ENCODE measurements around the gene KLK1.

KLK1 gene

DNA sequence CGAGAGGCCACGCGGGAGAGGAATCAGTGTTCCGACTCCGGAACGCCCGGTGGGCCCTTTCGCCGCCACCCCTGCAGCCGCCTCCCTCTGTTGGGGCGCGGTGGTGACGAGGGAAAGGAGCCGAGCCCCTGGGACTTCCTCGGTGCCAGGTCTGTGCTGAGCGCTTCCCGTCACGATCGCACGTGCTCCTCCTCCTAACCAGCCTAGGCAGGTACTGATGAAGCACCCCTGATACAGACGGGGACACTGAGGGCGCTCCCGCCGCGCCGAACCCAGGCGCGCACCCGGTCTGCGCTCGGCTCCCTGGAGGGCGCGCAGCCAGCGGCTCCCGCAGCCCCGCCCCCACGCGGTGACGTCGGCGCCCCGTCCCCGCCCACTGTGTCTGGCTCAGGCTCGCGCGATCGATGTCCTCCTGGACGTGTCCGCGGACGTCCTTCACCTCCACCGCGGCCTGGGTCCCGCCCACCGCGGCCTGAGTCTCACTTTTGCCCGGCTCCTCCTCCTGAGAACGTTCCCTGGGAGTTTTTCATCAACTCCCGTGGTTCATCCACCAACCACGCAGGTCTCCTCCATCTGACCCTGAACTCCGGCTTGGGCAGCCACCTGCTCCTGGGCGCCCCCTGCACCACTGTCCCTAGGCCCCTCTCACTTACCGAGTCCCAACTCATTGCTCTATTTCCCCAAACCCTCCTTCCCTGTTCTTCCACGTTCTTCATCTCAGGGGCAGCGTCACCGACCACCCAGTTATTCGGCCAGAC lies 12.4 kb upstream of the KLK1 start:
- DNase-seq (ENCODE audit: low spot score), result peak; percentile 88

DNA sequence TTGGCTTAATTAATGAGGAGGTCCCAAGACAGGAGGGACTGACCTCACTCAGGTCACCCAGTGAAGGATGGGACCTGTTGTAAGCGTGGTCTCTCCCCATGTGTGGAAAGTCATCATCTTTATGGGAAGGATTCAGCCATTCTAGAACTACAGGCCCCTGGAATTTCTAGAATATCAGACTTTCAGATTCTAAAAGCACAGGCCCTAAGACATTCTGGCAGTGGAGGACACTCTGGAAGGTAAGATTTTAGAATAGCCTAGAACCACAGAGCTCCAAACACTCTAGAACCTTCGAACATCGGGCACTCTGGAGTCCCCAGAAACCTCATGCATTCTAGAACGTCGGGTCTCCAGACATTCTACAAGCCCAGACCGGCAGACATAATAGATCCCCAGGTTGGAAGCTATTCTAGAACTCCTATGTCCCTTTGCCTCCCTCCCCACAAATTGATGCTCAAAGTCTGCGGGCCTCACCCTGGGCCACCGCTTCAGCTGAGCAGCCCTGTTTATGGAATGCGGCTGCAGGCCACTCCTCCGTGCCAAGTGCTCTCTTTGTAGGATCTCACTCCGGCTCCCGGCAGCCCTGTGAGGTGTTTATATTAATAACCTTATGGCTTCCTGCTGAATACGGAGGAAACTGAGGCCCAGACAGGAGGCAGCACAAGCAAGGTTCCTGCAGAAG lies 11.7 kb upstream of the KLK1 start:
- DNase-seq (ENCODE audit: low spot score), result no peak

- no peak for DNase-seq (ENCODE audit: low spot score)
Measured at GRCh38 chr19:50833802-50834167, 10.2 kb upstream of the KLK1 start.

- DNase-seq (ENCODE audit: low spot score), result no peak
Measured at GRCh38 chr19:50833117-50833801, 9.7 kb upstream of the KLK1 start, which contains the start of gene KLK15. Gene KLK15, minus strand, starts transcription at chr19:50833574. Its CDS starts 2,082 bp downstream, at chr19:50831492.

GRCh38 chr19:50832666-50833065 lies 9.1 kb upstream of the KLK1 start:
- no peak for DNase-seq (ENCODE audit: low spot score)

- no peak for DNase-seq (ENCODE audit: low spot score)
Measured at GRCh38 chr19:50831026-50831396, 7.4 kb upstream of the KLK1 start.

DNA sequence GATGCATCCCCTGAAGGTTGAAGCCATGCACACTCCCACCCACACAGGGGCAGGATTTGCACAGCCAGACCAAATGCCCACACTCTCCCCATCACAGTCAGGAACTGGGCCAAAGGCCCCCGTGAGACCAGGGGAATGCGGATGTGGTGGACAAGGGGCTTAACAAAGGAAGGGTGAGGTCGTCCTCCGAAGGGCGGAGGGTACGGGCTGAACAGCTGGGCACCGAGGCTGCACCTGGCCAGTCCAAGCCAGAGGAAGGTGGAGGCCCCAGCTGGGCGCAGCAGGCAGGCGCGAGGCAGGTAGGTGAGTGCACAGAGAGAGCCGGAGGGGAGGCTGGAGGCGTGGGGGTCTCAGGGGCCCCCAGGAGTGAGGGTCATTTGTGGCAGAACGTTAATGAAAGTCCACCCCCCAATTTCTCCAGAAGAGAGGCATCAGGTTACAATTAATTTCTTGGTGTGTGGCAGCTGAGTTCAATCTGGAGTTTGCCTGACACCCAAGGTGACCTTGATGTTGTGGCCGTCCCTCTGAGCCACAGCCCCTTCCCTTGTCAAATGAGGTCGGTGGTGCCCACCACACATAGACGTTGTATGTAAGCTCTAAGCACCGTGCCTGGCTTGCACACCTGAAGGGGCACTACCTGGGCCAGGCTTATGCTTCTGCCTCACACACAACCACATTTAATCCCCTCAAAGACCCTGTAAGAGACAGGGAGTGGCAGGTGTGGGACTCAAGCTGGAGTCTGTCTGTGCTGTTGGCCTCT lies 6.9 kb upstream of the KLK1 start:
- no peak for DNase-seq (ENCODE audit: low spot score)

- DNase-seq (ENCODE audit: low spot score), result no peak
Measured at GRCh38 chr19:50829801-50830200, 6.2 kb upstream of the KLK1 start.

DNA sequence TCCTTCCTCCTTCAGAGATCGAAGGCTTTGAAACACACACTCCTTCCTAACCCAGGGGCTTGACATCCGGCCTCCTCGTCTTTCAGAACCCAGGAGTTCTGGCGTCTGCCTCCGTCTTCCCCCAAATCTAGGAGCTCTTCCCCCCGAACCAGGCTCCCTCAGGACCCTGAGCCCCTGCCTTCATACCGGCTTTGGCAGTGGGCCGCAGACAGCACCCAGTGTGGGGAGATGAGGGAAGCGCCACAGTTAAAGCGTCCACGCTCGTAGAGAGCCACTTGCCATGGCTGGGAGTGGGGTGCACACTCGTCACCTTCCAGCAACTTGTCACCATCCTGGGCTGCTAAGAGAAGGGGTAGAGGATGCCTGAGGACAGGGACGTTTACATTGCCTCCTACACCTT lies 3.9 kb upstream of the KLK1 start:
- DNase-seq (ENCODE audit: low spot score), result no peak

- no peak for DNase-seq (ENCODE audit: low spot score)
Measured at GRCh38 chr19:50826492-50827240, 3.1 kb upstream of the KLK1 start.

DNA sequence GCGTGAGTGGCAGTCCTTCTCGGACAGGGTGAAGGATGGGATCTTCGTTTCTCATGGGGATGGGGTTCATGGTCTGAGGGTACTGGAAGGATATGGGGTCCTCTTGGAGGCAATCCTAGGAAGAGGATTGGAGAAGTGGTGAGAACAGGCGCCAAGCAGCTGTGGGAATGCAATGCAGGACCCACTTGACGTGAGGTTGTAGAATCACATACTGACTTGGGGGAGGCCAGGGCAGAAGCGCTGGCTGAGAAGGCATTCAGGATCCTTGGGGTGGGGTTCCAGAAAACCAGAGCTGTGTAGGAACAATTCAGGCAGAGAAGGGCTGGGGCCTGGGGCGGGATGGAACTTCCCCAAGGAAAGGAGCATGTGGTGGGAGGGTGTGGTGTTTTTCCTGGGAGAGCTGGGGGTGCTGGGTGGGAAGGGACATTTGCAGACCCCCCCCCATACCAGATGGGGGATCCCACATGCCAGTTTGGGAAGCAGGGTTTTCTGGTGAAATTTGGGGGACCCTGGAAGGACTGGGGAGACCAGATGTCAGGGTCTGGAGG lies 852 bp downstream of the KLK1 start:
- DNase-seq (ENCODE audit: low spot score), result no peak

DNA sequence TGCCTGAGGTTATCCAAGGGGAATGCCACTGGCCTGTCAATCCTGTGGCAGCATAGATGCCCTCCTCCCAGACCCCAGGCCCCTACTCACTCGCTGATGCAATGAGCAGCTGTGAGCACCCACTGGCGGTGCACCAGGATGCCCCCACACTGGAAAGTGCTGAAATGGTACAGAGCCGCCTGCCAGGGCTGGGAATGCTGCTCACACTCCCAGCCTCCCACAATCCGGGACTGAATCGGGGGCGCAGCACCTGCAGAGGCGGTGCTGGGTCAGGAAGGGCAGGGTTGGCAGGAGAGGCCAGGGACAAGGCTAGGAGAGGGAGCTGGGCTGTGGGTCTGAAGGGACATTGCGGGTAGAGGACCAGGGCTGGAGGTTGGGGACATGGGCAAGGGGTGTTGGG lies 2.0 kb downstream of the KLK1 start:
- no peak for DNase-seq (ENCODE audit: low spot score)

GRCh38 chr19:50821248-50821612 lies 2.4 kb downstream of the KLK1 start:
- no peak for DNase-seq (ENCODE audit: low spot score)

GRCh38 chr19:50820549-50821247 lies 2.9 kb downstream of the KLK1 start:
- DNase-seq (ENCODE audit: low spot score), result no peak

DNA sequence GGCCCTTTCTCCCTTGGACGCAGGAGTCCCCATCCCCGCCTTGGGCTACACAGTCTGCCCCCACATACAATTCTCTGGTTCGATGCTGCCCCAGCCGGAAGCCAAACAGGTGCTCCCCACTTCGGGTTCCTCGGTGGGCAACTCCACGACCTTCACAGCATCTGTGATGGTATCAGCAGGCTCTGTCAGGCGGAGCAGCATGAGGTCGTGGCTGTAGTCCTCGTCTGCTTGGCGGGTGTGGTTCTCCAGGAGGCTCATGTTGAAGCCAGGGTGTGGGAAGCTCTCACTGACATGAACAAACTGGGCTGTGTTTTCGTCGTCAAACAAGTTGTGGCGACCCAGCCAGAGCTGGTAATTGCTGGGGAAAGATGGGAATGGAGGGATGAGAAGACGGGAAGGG lies 3.5 kb downstream of the KLK1 start:
- DNase-seq (ENCODE audit: low spot score), result no peak

DNA sequence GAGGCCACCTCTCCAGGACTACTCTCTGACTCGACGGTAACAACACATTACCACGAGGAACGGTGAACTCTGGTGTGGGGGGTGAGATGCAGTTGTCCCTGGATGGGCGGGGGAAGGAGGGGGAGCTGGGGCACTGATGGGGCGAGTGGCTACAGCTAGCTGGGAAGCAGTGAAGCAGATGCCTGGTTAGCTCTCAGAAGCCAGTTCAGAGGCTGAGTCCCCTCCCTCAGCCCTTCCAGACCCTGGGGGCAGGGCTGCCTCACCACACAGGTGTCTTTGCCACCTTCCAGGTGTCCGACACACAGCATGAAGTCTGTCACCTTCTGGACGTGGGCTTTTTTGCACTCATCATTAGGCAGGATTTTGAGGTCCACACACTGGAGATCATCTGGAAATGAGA lies 4.0 kb downstream of the KLK1 start:
- no peak for DNase-seq (ENCODE audit: low spot score)

GRCh38 chr19:50818859-50819472 lies 4.6 kb downstream of the KLK1 start:
- no peak for DNase-seq (ENCODE audit: low spot score)

GRCh38 chr19:50817941-50818858 lies 5.4 kb downstream of the KLK1 start:
- peak; percentile 88 for DNase-seq (ENCODE audit: low spot score)

- no peak for DNase-seq (ENCODE audit: low spot score)
Measured at GRCh38 chr19:50815439-50815838, 8.1 kb downstream of the KLK1 start.

Data from germinal center (tissue), 1 donor.